Naive thymus-derived CD4-positive, alpha-beta T cell (primary cell): ENCODE results near the gene OTOL1. TPM values are rescaled to one million over a fixed set of nuclear protein-coding genes. Genes with fewer than 3 reads are reported as not detected.

Source experiments
- ATAC-seq: fragments of 150-1000 bp; cut with Tn5 transposase; 2 replicates; pipeline ENCODE4 v1.10.0; 2021; ENCODE audit warnings: mild to moderate bottlenecking, moderate library complexity
- CTCF ChIA-PET: fragments of 350-600 bp; sonication (Branson Sonifier 250); formaldehyde crosslinking; loops from one replicate; lab custom pipeline; 2021; ENCODE audit warnings: antibody characterized with exemption; lab: Charles Lee
- POLR2A ChIA-PET: fragments of 350-600 bp; sonication (Branson Sonifier 250); formaldehyde crosslinking; loops from one replicate; lab custom pipeline; 2021; ENCODE audit warnings: antibody characterized with exemption, inconsistent platforms; lab: Charles Lee
- DNase-seq, 9 donors: peaks; one replicate each; pipeline versions ENCODE4 v3.0.0 to v3.0.0-alpha.2; 2020 to 2022; ENCODE audit warnings: mixed read lengths in 1 of 9
- H3K27ac ChIP-seq: one replicate; pipeline ENCODE4 v1.7.0; 2013; ENCODE audit warnings: mild to moderate bottlenecking, low read depth, low read length, moderate library complexity
- H3K27me3 ChIP-seq, 2 donors: one replicate each; pipeline ENCODE4 v1.7.0; 2013; ENCODE audit warnings: low read length in 2 of 2, mild to moderate bottlenecking in 2 of 2, moderate library complexity in 2 of 2; ENCODE audit not compliant: control insufficient read depth in 2 of 2, insufficient read depth in 2 of 2
- H3K36me3 ChIP-seq, 3 experiments: 1 replicate in 2 of 3; 2 replicates in 1 of 3; pipeline ENCODE4 v1.7.0; 2013; ENCODE audit warnings: low read length in 3 of 3, mild to moderate bottlenecking in 3 of 3, moderate library complexity in 1 of 3; ENCODE audit not compliant: insufficient read depth in 3 of 3, control insufficient read depth in 2 of 3
- H3K4me1 ChIP-seq, 2 donors: one replicate each; pipeline ENCODE4 v1.7.0; 2013; ENCODE audit warnings: low read length in 2 of 2, mild to moderate bottlenecking in 2 of 2, moderate library complexity in 1 of 2; ENCODE audit not compliant: control insufficient read depth in 2 of 2, insufficient read depth in 2 of 2
- H3K4me3 ChIP-seq: 2 replicates; pipeline ENCODE4 v1.7.0; 2013; ENCODE audit warnings: mild to moderate bottlenecking, low read length
- H3K9me3 ChIP-seq, 3 experiments: 1 replicate in 2 of 3; 2 replicates in 1 of 3; pipeline ENCODE4 v1.7.0; 2013; ENCODE audit warnings: low read length in 3 of 3; ENCODE audit not compliant: control insufficient read depth in 2 of 3
- H3K27ac Mint-ChIP-seq, 9 donors: one replicate each; pipeline ENCODE4 v1.8.0; 2020 to 2022; ENCODE audit warnings: mixed read lengths in 9 of 9, mild to moderate bottlenecking in 8 of 9, moderate library complexity in 5 of 9, inconsistent platforms in 2 of 9
- H3K27me3 Mint-ChIP-seq, 5 donors: one replicate each; pipeline ENCODE4 v1.8.0; 2021 to 2022; ENCODE audit warnings: mixed read lengths in 5 of 5, mild to moderate bottlenecking in 1 of 5
- H3K36me3 Mint-ChIP-seq, 5 donors: one replicate each; pipeline ENCODE4 v1.8.0; 2020 to 2022; ENCODE audit warnings: mixed read lengths in 5 of 5, mild to moderate bottlenecking in 3 of 5, inconsistent platforms in 1 of 5
- H3K4me1 Mint-ChIP-seq, 7 donors: one replicate each; pipeline ENCODE4 v1.8.0; 2020 to 2022; ENCODE audit warnings: mixed read lengths in 7 of 7, mild to moderate bottlenecking in 3 of 7, inconsistent platforms in 1 of 7
- H3K4me3 Mint-ChIP-seq, 10 donors: one replicate each; pipeline ENCODE4 v1.8.0; 2020 to 2022; ENCODE audit warnings: mild to moderate bottlenecking in 10 of 10, mixed read lengths in 10 of 10, moderate library complexity in 6 of 10, inconsistent platforms in 2 of 10
- H3K9me3 Mint-ChIP-seq, 11 donors: one replicate each; pipeline ENCODE4 v1.8.0; 2020 to 2022; ENCODE audit warnings: mixed read lengths in 11 of 11, mild to moderate bottlenecking in 4 of 11, inconsistent platforms in 1 of 11, moderate library complexity in 1 of 11
- intact Hi-C, 2 donors: fragments of 100-400 bp; cut with micrococcal nuclease; formaldehyde crosslinking; loops; one replicate each; pipeline ENCODE4 v1.15.1; 2023
- polyA plus RNA-seq, 2 donors: library from polyadenylated mRNA; unstranded; fragments of 300-500 nt; fragmentation: Illumina TruSeq; gene quantifications; one replicate each; pipeline ENCODE4 v1.2.3, GENCODE V29; 2021
- total RNA-seq, 6 experiments: library from RNA in 5 of 6; stranded (reverse) in 5 of 6; gene quantifications; 1 replicate in 5 of 6; 2 replicates in 1 of 6; pipeline ENCODE4 v1.2.3 and lab custom pipeline; 2021 to 2026

The OTOL1 gene
- total and polyA plus RNA-seq, 7 experiments from 2014 or later, result not detected

DNA sequence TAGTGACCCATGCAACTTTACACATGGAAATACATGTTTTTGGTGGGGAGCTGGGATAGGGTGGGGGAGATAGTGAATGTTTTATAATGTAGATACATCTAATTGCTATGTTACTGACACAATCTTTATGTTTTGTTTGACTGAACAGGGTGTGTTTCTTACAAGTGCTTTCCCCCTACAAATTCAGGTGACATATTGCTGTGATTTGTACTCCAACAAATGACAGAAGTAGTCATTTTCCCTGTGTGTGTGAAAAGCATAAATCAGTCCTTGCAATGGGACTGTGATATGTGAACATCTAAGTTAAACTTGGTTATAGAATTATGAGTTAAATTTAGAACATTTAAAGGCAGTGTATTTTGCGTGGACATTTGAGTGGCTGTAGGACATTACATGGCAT lies 27.3 kb downstream of the OTOL1 start:
- Histone ChIP-seq H3K36me3 (no peaks in the 10 kb centered on the region), H3K27me3 (no peaks in the 10 kb centered on the region), H3K9me3 (no peaks in the 10 kb centered on the region), H3K4me3 (no peak overlapping the region), H3K4me1 (no peaks in the 10 kb centered on the region), H3K27ac (no peak overlapping the region)
- intact Hi-C loops, result no loop called here
- no peak overlapping the region for H3K4me3 Mint-ChIP-seq
- peaks cover 0 to 6% (median 5%) of the 10 kb centered on the region in 5 donors for H3K27me3 Mint-ChIP-seq
- H3K36me3 Mint-ChIP-seq, result no peaks in the 10 kb centered on the region
- no peak for DNase-seq
- no peak overlapping the region for H3K27ac Mint-ChIP-seq
- ChIA-PET CTCF (no interaction called here), POLR2A (no interaction called here)
- peaks cover 0 to 3% (median 0%) of the 10 kb centered on the region in 11 donors for H3K9me3 Mint-ChIP-seq
- no peaks in the 10 kb centered on the region for H3K4me1 Mint-ChIP-seq
- ATAC-seq, result no peak

DNA sequence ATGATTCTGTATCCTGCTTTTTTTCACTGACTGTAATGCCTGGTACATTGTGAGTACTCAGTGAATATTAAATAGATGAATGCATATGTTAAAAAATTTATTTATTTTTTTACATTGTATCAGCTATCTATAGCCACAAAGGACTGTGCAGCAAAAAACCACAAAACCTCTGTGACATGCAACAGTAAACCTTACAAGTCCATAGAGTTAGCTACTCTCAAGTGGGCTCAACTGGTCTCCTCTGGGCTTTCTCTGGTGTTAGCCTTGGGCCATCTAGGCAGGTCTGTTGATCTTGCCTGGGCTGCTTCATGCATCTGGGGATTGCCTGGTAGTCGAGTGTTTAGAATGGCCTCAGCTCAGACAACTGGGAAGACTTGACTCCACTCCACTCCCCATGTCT lies 35.3 kb downstream of the OTOL1 start:
- Histone ChIP-seq H3K4me1 (no peaks in the 10 kb centered on the region), H3K4me3 (no peak overlapping the region), H3K27me3 (no peaks in the 10 kb centered on the region), H3K36me3 (no peaks in the 10 kb centered on the region), H3K9me3 (no peaks in the 10 kb centered on the region), H3K27ac (no peak overlapping the region)
- Mint-ChIP-seq H3K4me1 (no peaks in the 10 kb centered on the region), H3K27ac (no peak overlapping the region), H3K36me3 (no peaks in the 10 kb centered on the region), H3K4me3 (no peak overlapping the region), H3K27me3 (peaks cover 0 to 10% (median 5%) of the 10 kb centered on the region in 5 donors), H3K9me3 (peaks cover 0 to 3% (median 0%) of the 10 kb centered on the region in 11 donors)
- DNase-seq (no peak), ATAC-seq (no peak)
- intact Hi-C loops, result no loop called here
- POLR2A ChIA-PET, result no interaction called here
- CTCF ChIA-PET, result no interaction called here

- Mint-ChIP-seq H3K4me3 (no peak overlapping the region), H3K27ac (no peak overlapping the region), H3K9me3 (peaks cover 0 to 6% (median 0%) of the 10 kb centered on the region in 11 donors), H3K4me1 (no peaks in the 10 kb centered on the region), H3K36me3 (no peaks in the 10 kb centered on the region), H3K27me3 (no peaks in the 10 kb centered on the region)
- ATAC-seq (no peak), DNase-seq (no peak)
- no peak overlapping the region for H3K27ac ChIP-seq
- POLR2A ChIA-PET, result no interaction called here
- no peaks in the 10 kb centered on the region for H3K36me3 ChIP-seq
- CTCF ChIA-PET, result no interaction called here
- H3K9me3 ChIP-seq, result no peaks in the 10 kb centered on the region
- H3K4me1 ChIP-seq, result no peaks in the 10 kb centered on the region
- no peak overlapping the region for H3K4me3 ChIP-seq
- intact Hi-C loops, result no loop called here
- H3K27me3 ChIP-seq, result no peaks in the 10 kb centered on the region
Measured at GRCh38 chr3:161540594-161540993, 44.0 kb downstream of the OTOL1 start.

GRCh38 chr3:161545824-161546223 lies 49.2 kb downstream of the OTOL1 start:
- intact Hi-C loops, result no loop called here
- no peaks in the 10 kb centered on the region for H3K9me3 ChIP-seq
- H3K27ac Mint-ChIP-seq, result no peak overlapping the region
- ATAC-seq (no peak), DNase-seq (no peak)
- peaks cover 0 to 2% of the 10 kb centered on the region in 2 donors for H3K27me3 ChIP-seq
- no peak overlapping the region for H3K4me3 Mint-ChIP-seq
- peaks cover 0 to 4% (median 3%) of the 10 kb centered on the region in 5 donors for H3K27me3 Mint-ChIP-seq
- no peaks in the 10 kb centered on the region for H3K4me1 ChIP-seq
- H3K4me3 ChIP-seq, result no peak overlapping the region
- H3K27ac ChIP-seq, result no peak overlapping the region
- H3K9me3 Mint-ChIP-seq, result peaks cover 0 to 8% (median 1%) of the 10 kb centered on the region in 11 donors
- POLR2A ChIA-PET, result no interaction called here
- H3K36me3 Mint-ChIP-seq, result no peaks in the 10 kb centered on the region
- H3K4me1 Mint-ChIP-seq, result no peaks in the 10 kb centered on the region
- CTCF ChIA-PET, result no interaction called here
- no peaks in the 10 kb centered on the region for H3K36me3 ChIP-seq

DNA sequence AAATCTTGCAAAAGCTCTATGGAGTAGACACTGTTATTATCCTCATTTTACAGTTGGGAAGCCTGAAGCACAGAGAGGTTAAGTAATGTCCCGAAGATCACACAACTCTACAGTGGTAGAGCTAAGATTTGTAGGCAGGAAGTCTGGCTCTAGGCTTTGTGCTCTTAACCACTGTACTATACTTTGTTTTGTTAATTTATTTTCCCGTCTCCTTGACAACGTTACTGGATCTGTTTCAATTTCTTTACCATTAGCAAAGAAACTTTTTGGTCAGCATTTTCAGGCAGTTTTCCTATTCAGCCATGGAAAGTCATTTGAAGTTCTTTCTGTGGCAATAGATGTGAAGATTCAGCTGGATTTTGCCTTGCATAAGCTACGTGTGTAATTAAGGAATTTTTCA lies 51.7 kb downstream of the OTOL1 start:
- ATAC-seq (no peak), DNase-seq (no peak)
- Histone ChIP-seq H3K4me1 (no peaks in the 10 kb centered on the region), H3K9me3 (no peaks in the 10 kb centered on the region), H3K27ac (no peak overlapping the region), H3K36me3 (no peaks in the 10 kb centered on the region), H3K4me3 (no peak overlapping the region), H3K27me3 (peaks cover 0 to 2% of the 10 kb centered on the region in 2 donors)
- intact Hi-C loops, result no loop called here
- ChIA-PET CTCF (no interaction called here), POLR2A (no interaction called here)
- no peaks in the 10 kb centered on the region for H3K4me1 Mint-ChIP-seq
- H3K27me3 Mint-ChIP-seq, result peaks cover 0 to 12% (median 3%) of the 10 kb centered on the region in 5 donors
- H3K9me3 Mint-ChIP-seq, result peaks cover 0 to 6% (median 1%) of the 10 kb centered on the region in 11 donors
- H3K36me3 Mint-ChIP-seq, result no peaks in the 10 kb centered on the region
- H3K27ac Mint-ChIP-seq, result no peak overlapping the region
- H3K4me3 Mint-ChIP-seq, result no peak overlapping the region

- no peaks in the 10 kb centered on the region for H3K4me1 Mint-ChIP-seq
Measured at GRCh38 chr3:161549261-161549660, 52.7 kb downstream of the OTOL1 start.

GRCh38 chr3:161550491-161551195 lies 54.0 kb downstream of the OTOL1 start:
- intact Hi-C loops, result no loop called here
- DNase-seq (no peak), ATAC-seq (no peak)
- Histone ChIP-seq H3K4me3 (no peak overlapping the region), H3K9me3 (no peaks in the 10 kb centered on the region), H3K4me1 (no peaks in the 10 kb centered on the region), H3K36me3 (no peaks in the 10 kb centered on the region), H3K27me3 (peaks cover 0 to 2% of the 10 kb centered on the region in 2 donors), H3K27ac (no peak overlapping the region)
- Mint-ChIP-seq H3K4me1 (no peaks in the 10 kb centered on the region), H3K4me3 (no peak overlapping the region), H3K36me3 (no peaks in the 10 kb centered on the region), H3K9me3 (peaks cover 0 to 5% (median 0%) of the 10 kb centered on the region in 11 donors), H3K27ac (no peak overlapping the region), H3K27me3 (peaks cover 0 to 23% (median 3%) of the 10 kb centered on the region in 5 donors)
- POLR2A ChIA-PET, result no interaction called here
- CTCF ChIA-PET, result no interaction called here

More at GRCh38 chr3:161549261-161549660, 52.7 kb downstream of the OTOL1 start:
- Histone ChIP-seq H3K4me1 (no peaks in the 10 kb centered on the region), H3K9me3 (no peaks in the 10 kb centered on the region), H3K4me3 (no peak overlapping the region), H3K27ac (no peak overlapping the region), H3K36me3 (no peaks in the 10 kb centered on the region), H3K27me3 (peaks cover 0 to 2% of the 10 kb centered on the region in 2 donors)
- intact Hi-C loops, result no loop called here
- ATAC-seq (no peak), DNase-seq (no peak)
- no peaks in the 10 kb centered on the region for H3K36me3 Mint-ChIP-seq
- CTCF ChIA-PET, result no interaction called here
- H3K9me3 Mint-ChIP-seq, result peaks cover 0 to 6% (median 1%) of the 10 kb centered on the region in 11 donors
- H3K4me3 Mint-ChIP-seq, result no peak overlapping the region
- POLR2A ChIA-PET, result no interaction called here
- peaks cover 0 to 19% (median 3%) of the 10 kb centered on the region in 5 donors for H3K27me3 Mint-ChIP-seq
- no peak overlapping the region for H3K27ac Mint-ChIP-seq
